ENCODE results near the gene CCDC138.

Gene CCDC138

DNA sequence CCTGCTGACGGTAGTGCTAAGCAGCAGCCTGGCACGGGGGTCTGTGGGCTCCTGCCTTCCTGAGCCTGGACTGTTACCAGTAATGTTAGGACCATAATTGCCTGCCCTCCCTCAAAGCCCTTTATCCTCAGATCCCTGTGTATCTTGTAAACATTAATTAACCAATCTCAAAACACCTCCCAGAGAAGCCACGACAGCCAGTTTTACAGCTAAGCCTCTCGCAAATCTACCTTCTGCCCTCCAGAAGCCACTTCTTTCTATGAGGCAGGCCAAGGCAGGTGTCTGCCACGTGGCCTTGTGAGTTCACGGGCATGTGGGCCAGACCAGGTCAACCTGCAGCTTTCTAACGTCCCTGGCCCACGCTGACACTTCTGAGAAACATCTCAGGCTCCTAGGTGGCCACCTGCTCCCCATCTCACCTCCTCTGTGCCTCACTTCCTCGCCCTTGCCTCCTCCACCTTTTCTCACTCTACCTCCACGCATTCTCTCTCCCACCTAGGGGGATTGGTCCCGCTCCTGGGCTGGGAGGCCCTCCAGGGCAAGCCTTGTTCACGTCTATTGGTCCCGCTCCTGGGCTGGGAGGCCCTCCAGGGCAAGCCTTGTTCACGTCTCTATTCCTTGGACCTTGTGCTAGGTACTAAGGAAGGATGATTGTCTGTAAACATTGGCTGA lies 138.1 kb downstream of the CCDC138 start:
- H3K4me3 ChIP-seq (IDR thresholded peaks at IDR 0.05; ENCODE audit: insufficient read depth, low read depth, low read length), result no peak overlapping the region
- no peak overlapping the region for H3K9ac ChIP-seq
- no peak for TF ChIP-seq CTCF (conservative IDR thresholded peaks at IDR 0.05; ENCODE audit: low read depth, low read length)
- H3K27me3 ChIP-seq (ENCODE audit: insufficient read depth, low read depth), result no peaks in the 10 kb centered on the region
- H2AFZ ChIP-seq (ENCODE audit: low read depth), result no peak overlapping the region
- no peaks in the 10 kb centered on the region for H3K4me1 ChIP-seq (ENCODE audit: low read depth, poor library complexity, severe bottlenecking)
- no peaks in the 10 kb centered on the region for H3K79me2 ChIP-seq (ENCODE audit: insufficient read depth, low read depth)
- no peaks in the 10 kb centered on the region for H4K20me1 ChIP-seq (ENCODE audit: insufficient read depth)
- H3K4me2 ChIP-seq, result no peak overlapping the region
- H3K27ac ChIP-seq, result no peak overlapping the region
- H3K36me3 ChIP-seq (ENCODE audit: insufficient read depth), result no peaks in the 10 kb centered on the region

DNA sequence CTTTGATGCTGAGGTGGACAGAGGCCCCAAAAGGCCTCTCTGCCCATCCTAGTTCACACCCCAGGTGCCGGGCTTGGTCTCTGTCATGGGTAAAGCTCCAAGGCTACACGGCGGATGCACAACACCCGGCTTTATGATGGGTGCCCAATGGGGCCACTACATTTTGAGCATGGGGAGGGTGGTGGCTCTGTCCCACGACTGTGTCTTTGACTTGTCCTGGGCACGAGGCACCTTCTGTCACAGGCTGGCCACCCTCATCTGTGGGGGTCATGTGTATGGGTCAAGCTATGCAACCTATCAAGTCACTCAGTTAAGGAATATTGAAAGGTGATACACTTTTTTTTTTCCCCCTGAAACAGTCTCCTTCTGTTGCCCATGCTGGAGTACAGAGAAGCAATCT lies 138.7 kb downstream of the CCDC138 start:
- Histone ChIP-seq H3K4me1 (ENCODE audit: low read depth, poor library complexity, severe bottlenecking) (no peaks in the 10 kb centered on the region), H3K79me2 (ENCODE audit: insufficient read depth, low read depth) (no peaks in the 10 kb centered on the region)

DNA sequence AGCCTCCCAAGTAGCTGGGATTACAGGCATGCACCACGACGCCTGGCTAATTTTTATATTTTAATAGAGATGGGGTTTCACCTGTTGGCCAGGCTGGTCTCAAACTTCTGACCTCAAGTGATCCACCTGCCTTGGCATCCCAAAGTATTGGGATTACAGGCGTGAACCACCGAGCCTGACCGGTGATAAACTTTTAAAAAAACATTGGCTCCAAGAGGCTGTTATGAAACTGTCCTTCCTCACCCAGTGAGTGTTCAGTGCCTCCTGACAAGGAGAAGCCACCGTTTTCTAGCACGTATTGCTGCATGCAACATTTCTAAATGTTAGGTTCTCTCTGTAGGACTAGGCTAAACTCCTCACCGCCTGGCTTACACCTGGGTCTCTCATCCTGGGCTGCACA lies 139.2 kb downstream of the CCDC138 start:
- H3K4me2 ChIP-seq, result no peak overlapping the region
- H2AFZ ChIP-seq (ENCODE audit: low read depth), result no peak overlapping the region
- no peak overlapping the region for H3K4me3 ChIP-seq (IDR thresholded peaks at IDR 0.05; ENCODE audit: insufficient read depth, low read depth, low read length)
- H3K36me3 ChIP-seq (ENCODE audit: insufficient read depth), result no peaks in the 10 kb centered on the region
- no peak overlapping the region for H3K9ac ChIP-seq
- H3K27me3 ChIP-seq (ENCODE audit: insufficient read depth, low read depth), result no peaks in the 10 kb centered on the region
- H3K27ac ChIP-seq, result no peak overlapping the region
- no peaks in the 10 kb centered on the region for H3K79me2 ChIP-seq (ENCODE audit: insufficient read depth, low read depth)
- H4K20me1 ChIP-seq (ENCODE audit: insufficient read depth), result no peaks in the 10 kb centered on the region
- H3K4me1 ChIP-seq (ENCODE audit: low read depth, poor library complexity, severe bottlenecking), result no peaks in the 10 kb centered on the region
- TF ChIP-seq CTCF (conservative IDR thresholded peaks at IDR 0.05; ENCODE audit: low read depth, low read length), result no peak

More for the DNA sequence above, 138.7 kb downstream of the CCDC138 start:
- H3K4me3 ChIP-seq (IDR thresholded peaks at IDR 0.05; ENCODE audit: insufficient read depth, low read depth, low read length), result no peak overlapping the region
- TF ChIP-seq CTCF (conservative IDR thresholded peaks at IDR 0.05; ENCODE audit: low read depth, low read length), result no peak
- no peak overlapping the region for H3K4me2 ChIP-seq
- no peaks in the 10 kb centered on the region for H3K27me3 ChIP-seq (ENCODE audit: insufficient read depth, low read depth)
- no peaks in the 10 kb centered on the region for H3K36me3 ChIP-seq (ENCODE audit: insufficient read depth)
- no peaks in the 10 kb centered on the region for H4K20me1 ChIP-seq (ENCODE audit: insufficient read depth)
- H2AFZ ChIP-seq (ENCODE audit: low read depth), result no peak overlapping the region
- H3K27ac ChIP-seq, result no peak overlapping the region
- H3K9ac ChIP-seq, result no peak overlapping the region
